Measurements from ENCODE around the gene LASP1NB.
A peak's percentile ranks its signal among the peaks of the same experiment; 100 is the strongest.
"Not testable (repeated sequence)": the region's sequence is repeated elsewhere in the genome, so short reads cannot be mapped to it uniquely, and the experiment has no call there.

Gene LASP1NB

DNA sequence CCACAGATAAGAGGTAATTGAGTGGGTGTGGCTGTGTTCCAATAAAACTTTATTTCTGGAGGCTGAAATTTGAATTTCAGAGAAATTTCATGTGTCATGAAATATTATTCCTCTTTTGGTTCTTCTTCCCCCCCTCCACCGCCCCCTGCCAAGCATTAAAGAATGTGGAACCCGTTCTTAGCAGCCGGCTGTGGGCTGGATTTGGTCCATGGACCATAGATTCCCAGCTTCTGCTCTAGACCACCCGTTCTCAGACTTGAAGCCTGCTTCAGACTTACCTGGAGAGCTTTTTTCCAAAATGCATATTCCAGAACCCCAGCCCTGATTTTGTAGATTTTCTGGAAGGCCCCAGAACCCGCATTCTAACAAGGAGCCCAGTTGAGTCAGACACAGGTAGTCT is 15.1 kb upstream of the LASP1NB start:
- CTCF ChIA-PET: no interaction called here
- ATAC-seq (ENCODE audit: low read depth): no peak
- DNase-seq: no peak
- POLR2A ChIA-PET: interaction anchor here (0.6 kb wide), 2 partner anchors 11 to 15 kb away, joined by 3 to 8 read pairs; partner anchors contain the start of gene LASP1NB
- H3K36me3 Mint-ChIP-seq (ENCODE audit: low read depth): peaks cover 53% of the 10 kb centered on the region
- H3K27me3 Mint-ChIP-seq: no peaks in the 10 kb centered on the region
- H3K27ac Mint-ChIP-seq: peak overlapping the region; percentile 30
- no peaks in the 10 kb centered on the region for H3K9me3 Mint-ChIP-seq
- H3K4me3 Mint-ChIP-seq: no peak overlapping the region
- TF ChIP-seq, protein P1, sequence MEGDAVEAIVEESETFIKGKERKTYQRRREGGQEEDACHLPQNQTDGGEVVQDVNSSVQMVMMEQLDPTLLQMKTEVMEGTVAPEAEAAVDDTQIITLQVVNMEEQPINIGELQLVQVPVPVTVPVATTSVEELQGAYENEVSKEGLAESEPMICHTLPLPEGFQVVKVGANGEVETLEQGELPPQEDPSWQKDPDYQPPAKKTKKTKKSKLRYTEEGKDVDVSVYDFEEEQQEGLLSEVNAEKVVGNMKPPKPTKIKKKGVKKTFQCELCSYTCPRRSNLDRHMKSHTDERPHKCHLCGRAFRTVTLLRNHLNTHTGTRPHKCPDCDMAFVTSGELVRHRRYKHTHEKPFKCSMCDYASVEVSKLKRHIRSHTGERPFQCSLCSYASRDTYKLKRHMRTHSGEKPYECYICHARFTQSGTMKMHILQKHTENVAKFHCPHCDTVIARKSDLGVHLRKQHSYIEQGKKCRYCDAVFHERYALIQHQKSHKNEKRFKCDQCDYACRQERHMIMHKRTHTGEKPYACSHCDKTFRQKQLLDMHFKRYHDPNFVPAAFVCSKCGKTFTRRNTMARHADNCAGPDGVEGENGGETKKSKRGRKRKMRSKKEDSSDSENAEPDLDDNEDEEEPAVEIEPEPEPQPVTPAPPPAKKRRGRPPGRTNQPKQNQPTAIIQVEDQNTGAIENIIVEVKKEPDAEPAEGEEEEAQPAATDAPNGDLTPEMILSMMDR (IDR thresholded peaks at IDR 0.05): no peak
- intact Hi-C loops (cut with micrococcal nuclease): no loop called here
- peaks cover 32% of the 10 kb centered on the region for H3K4me1 Mint-ChIP-seq

DNA sequence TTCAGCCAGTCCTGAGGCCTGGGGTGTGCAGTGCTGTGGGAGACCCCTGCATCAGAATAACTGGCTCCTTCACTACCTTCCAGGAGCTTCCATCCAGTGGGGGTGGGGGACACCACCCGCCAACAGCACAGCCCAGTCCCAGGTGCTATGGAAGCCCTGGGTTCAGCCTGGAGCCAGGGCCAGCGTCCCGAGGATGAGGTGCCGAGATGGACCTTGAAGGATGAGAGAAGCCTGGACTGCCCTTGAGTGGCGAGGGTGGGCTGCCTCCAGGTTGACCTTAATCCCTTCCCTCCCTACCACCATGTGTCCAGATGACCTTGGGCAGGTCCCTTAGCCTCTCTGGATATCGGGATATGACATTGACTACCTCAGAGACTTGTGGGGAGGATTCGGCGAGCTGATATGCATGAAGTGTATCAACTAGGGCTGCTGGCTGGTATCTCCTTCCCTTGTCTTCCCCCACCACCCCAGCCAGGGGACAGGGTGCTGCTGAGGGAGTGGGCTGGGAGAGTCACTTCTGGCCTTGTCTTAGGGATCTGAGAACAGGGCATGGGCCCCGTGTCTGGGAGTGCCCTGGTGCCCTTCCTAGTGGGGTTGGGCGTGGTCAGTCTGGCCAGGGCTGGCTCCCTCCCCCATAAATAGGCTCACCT is 14.2 kb upstream of the LASP1NB start:
- Mint-ChIP-seq H3K4me3 (no peak overlapping the region), H3K27ac (no peak overlapping the region), H3K9me3 (no peaks in the 10 kb centered on the region), H3K36me3 (ENCODE audit: low read depth) (peaks cover 58% of the 10 kb centered on the region), H3K4me1 (peaks cover 26% of the 10 kb centered on the region), H3K27me3 (no peaks in the 10 kb centered on the region)
- ChIA-PET POLR2A (interaction anchor here (0.9 kb wide), 1 partner anchor 42 kb away, joined by 3 read pairs; the partner anchor contains the start of gene LASP1), CTCF (no interaction called here)
- TF ChIP-seq, protein P1 (IDR thresholded peaks at IDR 0.05): no peak
- ATAC-seq (ENCODE audit: low read depth): no peak
- intact Hi-C loops (cut with micrococcal nuclease): no loop called here
- DNase-seq: no peak

DNA sequence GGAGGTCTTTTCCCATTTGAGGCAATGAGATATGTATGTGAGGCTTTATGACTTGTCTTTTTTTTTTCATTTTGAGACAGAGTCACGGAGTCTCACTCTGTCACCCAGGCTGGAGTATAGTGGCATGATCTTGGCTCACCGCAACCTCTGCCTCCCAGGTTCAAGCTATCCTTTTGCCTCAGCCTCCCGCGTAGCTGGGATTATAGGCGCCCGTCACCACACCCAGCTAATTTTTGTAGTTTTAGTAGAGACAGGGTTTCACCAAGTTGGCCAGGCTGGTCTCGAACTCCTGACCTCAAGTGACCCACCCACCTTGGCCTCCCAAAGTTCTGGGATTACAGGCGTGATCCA is 13.7 kb upstream of the LASP1NB start:
- ATAC-seq (ENCODE audit: low read depth); H3K9me3 Mint-ChIP-seq; H3K4me3 Mint-ChIP-seq; H3K27me3 Mint-ChIP-seq; DNase-seq; H3K27ac Mint-ChIP-seq; intact Hi-C loops (cut with micrococcal nuclease); CTCF ChIA-PET: not testable (repeated sequence)
- POLR2A ChIA-PET: interaction anchor here (0.6 to 0.9 kb wide), 2 partner anchors 37 to 42 kb away, joined by 3 to 13 read pairs; partner anchors contain the start of gene LASP1
- peaks cover 21% of the 10 kb centered on the region for H3K4me1 Mint-ChIP-seq
- H3K36me3 Mint-ChIP-seq (ENCODE audit: low read depth): peaks cover 61% of the 10 kb centered on the region

DNA sequence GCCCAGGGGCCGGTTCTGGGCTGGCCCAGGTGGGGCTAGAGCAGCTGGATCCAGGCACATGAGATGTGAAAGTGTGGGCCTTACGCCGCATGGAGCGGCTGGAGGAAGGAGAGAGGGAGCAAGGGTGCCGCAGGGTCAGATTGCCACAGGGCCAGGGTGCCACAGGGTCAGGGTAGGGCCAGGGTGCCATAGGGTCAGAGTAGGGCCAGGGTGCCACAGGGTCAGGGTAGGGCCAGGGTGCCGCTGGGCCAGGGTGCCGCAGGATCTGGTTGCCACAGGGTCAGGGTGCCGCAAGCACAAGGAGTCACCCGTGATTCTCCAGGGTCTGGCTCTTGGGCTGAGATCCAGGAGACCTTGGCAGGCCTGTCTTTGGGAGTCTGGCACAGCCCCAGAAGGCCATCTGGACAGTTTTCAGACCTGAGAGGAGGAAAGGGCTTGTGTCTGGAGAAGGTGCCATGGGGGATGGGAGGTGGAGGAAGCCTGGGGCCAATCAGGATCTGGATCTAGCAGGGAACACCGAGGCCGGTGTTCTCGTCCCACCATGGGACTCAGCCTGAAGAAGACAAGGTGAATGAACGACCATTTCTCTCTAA is 13.1 kb upstream of the LASP1NB start:
- H3K4me1 Mint-ChIP-seq: peaks cover 14% of the 10 kb centered on the region
- no peak overlapping the region for H3K4me3 Mint-ChIP-seq
- no peaks in the 10 kb centered on the region for H3K27me3 Mint-ChIP-seq
- TF ChIP-seq, protein P1 (IDR thresholded peaks at IDR 0.05): no peak
- no peak for ATAC-seq (ENCODE audit: low read depth)
- no peaks in the 10 kb centered on the region for H3K9me3 Mint-ChIP-seq
- peaks cover 64% of the 10 kb centered on the region for H3K36me3 Mint-ChIP-seq (ENCODE audit: low read depth)
- ChIA-PET CTCF (no interaction called here), POLR2A (interaction anchor here (0.6 kb wide), 1 partner anchor 36 kb away, joined by 13 read pairs; no protein-coding TSS in a partner anchor)
- intact Hi-C loops (cut with micrococcal nuclease): no loop called here
- DNase-seq: no peak
- H3K27ac Mint-ChIP-seq: no peak overlapping the region

DNA sequence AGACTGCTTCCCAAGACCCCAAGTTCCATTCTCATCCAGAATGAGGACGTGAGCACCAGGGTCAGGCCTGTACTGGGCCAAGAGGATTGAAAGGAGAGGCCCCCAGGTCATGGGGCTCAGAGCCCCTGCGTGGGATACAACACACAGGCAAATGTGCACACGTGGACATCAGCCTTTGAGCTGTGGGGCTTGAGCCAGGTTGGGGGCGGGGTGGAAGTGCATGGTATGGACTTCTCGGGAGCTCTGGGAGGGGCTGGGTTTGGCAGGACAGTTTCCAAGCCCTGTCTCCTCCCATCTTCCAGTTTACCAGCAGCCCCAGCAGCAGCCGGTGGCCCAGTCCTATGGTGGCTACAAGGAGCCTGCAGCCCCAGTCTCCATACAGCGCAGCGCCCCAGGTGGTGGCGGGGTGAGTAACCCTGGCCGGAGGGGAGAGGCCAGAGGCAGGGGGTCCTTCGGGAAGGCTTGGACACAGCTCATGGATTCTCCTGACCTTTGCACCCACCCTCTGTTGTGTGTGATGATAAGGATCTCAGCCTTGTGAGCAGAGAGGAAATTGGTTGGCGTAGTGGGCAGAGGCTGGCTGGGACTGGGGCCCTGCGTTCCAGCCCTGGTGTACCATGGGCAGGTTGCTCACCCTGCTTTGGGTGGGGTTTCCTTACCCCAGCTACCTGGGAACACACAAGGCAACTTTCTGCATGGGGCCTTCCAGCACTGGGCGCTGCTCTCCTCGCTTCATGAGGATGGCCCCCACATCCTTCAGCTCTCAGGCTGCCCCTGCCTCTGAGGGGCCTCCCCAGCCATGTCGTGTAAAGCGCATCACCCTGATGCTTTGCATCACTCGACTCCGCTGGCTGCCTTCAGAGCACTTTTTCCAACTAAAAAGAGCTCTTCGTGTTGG is 10.4 kb upstream of the LASP1NB start:
- CTCF ChIA-PET: no interaction called here

More for the DNA sequence above, 10.4 kb upstream of the LASP1NB start:
- POLR2A ChIA-PET: interaction anchor here (0.6 kb wide), 1 partner anchor 52 kb away, joined by 4 read pairs; no protein-coding TSS in a partner anchor
- Mint-ChIP-seq H3K27ac (no peak overlapping the region), H3K4me3 (no peak overlapping the region), H3K9me3 (no peaks in the 10 kb centered on the region), H3K36me3 (ENCODE audit: low read depth) (peaks cover 77% of the 10 kb centered on the region), H3K27me3 (no peaks in the 10 kb centered on the region), H3K4me1 (peaks cover 4% of the 10 kb centered on the region)
- ATAC-seq (ENCODE audit: low read depth) (no peak), DNase-seq (peak; percentile 10)
- TF ChIP-seq, protein P1 (IDR thresholded peaks at IDR 0.05): no peak
- intact Hi-C loops (cut with micrococcal nuclease): no loop called here

All from activated B cell treated with CpG ODN at 0.5 μM for 24 hours (primary cell).